Ureter (tissue), 1 donor: ENCODE results near the gene CAMK1D. TPM values are rescaled to one million over a fixed set of nuclear protein-coding genes. Genes with fewer than 3 reads are reported as not detected.

Source experiments
- DNase-seq: peaks from one replicate; pipeline ENCODE4 v3.0.0-alpha.2; 2020; ENCODE audit warnings: low spot score
- total RNA-seq: library from RNA; stranded (reverse); gene quantifications from one replicate; pipeline ENCODE4 v1.2.4, GENCODE V29; 2023
- donor health status: DM: yes; HTN: yes; CAD: no.

The CAMK1D gene
- total RNA-seq, 1 donor from 2014 or later = 25.4 TPM

GRCh38 chr10:12650538-12651298 lies 301.4 kb downstream of the CAMK1D start:
- no peak for DNase-seq

- DNase-seq = no peak
Measured at GRCh38 chr10:12655940-12656339, 306.6 kb downstream of the CAMK1D start.

GRCh38 chr10:12656518-12657142 lies 307.3 kb downstream of the CAMK1D start:
- DNase-seq = no peak

DNA sequence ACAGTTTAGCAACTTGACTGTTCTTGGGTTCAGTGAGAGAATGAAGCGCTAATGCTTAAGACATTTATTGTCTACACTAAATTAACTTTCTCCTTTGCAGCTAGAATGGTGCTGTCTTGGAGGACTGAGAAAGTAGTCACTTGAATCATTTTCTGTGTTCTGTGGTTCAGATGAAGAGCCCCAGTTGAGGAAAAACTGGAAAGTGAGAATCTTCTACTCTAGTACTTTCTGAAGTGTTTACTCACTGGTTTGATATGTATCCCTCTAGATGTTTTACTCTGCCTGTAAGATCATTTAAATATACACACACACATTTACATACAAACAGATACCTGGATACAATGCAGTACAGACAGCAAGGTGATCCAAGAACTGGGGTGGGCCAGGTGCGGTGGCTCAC lies 308.1 kb downstream of the CAMK1D start:
- DNase-seq = no peak

GRCh38 chr10:12658526-12658925 lies 309.2 kb downstream of the CAMK1D start:
- no peak for DNase-seq

- DNase-seq = no peak
Measured at GRCh38 chr10:12659706-12660105, 310.4 kb downstream of the CAMK1D start.

DNA sequence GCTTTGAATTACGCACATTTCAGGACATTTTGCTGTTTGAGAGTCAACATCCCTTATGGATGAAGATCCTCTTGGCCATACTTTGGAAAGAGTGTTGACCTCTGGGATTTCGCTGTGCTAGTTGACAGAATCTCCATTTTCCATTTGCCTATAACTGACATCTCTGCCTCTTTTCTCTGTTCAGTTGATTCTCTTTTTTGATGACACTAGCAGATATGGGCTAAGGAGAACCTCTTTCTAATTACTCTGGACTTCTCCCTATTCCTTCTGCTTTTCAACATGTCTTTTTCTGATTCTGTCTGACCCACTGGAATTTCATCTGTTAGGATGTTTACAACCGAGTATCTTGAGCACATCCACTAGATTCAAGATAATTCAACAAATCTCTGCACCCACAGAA lies 311.5 kb downstream of the CAMK1D start:
- DNase-seq = no peak

GRCh38 chr10:12661671-12662070 lies 312.3 kb downstream of the CAMK1D start:
- no peak for DNase-seq

- no peak for DNase-seq
Measured at GRCh38 chr10:12663863-12664262, 314.5 kb downstream of the CAMK1D start.

DNA sequence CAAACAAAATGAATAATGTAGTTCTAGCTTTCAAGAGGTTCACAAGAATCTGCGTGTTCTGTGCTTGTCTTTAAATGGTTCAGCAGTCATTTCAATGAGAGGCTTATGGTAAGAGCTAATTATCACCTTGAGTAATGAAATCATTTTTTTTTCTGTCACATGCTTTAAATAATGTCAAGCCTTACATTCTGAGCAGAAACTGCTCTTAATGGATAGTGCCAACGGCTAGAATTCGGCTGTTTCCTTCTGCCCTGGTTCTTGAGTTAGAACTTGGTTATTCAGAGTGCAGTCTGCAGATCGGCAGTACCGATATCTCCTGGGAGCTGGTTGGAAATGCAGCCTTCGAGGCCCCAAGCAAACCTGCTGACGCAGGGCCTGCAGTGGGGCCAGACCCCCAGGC lies 316.2 kb downstream of the CAMK1D start:
- DNase-seq = no peak

DNA sequence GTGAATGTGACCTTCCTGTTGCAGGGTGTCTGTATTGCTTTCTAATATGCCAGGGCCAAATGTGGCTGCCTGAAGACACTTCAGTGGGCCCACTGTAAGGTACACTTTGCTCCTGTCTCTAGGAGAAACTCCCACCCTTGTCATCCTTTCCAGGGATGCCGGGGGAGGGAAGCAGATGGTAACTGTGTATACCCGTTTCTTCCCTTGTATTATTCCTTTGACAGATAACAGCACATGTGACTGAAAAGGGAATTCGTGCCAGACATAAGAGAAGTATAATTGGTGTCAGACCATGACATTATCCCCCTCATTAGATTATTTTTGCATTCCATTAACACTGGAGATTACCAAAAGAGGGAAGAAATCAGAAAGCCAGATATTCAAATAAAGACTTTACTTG lies 317.7 kb downstream of the CAMK1D start:
- DNase-seq = no peak

- DNase-seq = no peak
Measured at GRCh38 chr10:12668634-12669033, 319.3 kb downstream of the CAMK1D start.

GRCh38 chr10:12670004-12670403 lies 320.7 kb downstream of the CAMK1D start:
- DNase-seq = no peak

- no peak for DNase-seq
Measured at GRCh38 chr10:12675186-12675585, 325.8 kb downstream of the CAMK1D start.

- DNase-seq = no peak
Measured at GRCh38 chr10:12679636-12680035, 330.3 kb downstream of the CAMK1D start.

GRCh38 chr10:12681252-12681651 lies 331.9 kb downstream of the CAMK1D start:
- no peak for DNase-seq

DNA sequence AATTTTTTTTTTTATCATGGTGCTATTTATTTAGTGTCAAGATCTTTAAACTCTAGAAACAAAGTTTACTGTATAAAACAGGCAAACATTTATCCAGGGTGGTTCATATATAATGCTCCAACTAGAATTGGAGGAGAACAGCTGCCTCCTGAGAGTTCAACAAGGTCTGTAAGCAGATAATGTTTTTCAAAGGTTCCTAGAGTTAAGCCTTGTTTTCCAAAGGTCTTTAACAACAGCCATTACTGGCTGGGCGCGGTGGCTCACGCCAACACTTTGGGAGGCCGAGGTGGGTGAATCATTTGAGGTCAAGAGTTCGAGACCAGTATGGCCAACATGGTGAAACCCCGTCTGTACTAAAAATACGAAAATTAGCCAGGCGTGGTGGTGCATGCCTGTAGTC lies 335.4 kb downstream of the CAMK1D start:
- no peak for DNase-seq

DNA sequence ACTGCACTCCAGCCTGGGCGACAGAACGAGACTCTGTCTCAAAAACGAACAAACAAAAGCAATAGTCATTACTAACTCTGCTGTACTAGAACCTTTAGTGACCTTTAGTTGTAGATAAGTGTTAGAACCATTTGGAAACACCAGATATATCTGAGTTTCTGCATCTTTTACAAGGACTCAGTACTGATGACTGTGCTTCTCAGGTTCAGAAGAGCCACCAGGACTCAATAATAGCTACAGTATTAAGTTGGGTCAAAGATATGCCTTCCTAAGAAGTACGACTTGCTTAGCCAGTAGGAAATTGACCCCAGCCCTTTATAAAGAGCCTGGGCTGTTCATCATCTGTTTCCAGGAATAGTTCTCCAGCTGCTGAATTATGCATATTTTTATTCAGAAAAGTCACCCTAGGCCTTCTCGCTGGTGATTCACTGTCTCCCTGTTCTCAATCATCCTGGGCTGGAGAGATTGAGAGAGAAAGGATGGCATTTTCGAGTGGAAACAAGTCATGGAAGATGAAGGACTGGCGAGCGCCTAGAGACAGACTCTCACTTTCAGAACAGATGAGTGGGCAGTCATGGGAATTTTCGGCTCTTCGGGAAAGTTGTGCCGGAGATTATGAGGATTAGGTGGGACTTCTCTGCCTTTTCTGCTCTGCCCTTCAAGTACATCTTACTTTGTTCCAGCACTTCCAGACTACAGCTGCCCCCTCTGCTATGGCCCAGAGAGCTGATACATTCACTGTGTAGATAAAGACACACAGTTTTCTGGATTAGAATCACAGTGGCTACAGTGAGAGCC lies 336.1 kb downstream of the CAMK1D start:
- DNase-seq = no peak

DNA sequence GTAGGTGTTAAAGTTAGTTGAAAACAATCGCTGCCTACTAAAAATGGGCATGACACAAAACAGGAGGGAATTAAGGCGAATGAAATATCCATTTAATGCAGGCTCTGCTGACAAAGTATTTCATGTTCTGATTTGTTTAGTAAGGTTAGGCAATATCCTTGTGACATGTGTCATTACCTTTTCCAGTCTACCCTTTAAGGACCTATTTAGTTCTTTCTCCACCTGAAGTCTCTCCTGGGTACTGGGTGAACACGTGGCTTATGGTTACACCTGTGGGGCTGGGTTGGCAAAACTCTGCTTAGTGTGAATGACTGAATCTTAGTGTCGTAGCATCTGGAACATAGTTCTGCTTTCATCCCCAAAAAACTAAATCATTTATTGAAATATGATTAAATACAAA lies 338.6 kb downstream of the CAMK1D start:
- DNase-seq = no peak

GRCh38 chr10:12689893-12690292 lies 340.5 kb downstream of the CAMK1D start:
- DNase-seq = no peak

- no peak for DNase-seq
Measured at GRCh38 chr10:12690525-12691126, 341.3 kb downstream of the CAMK1D start.

GRCh38 chr10:12691596-12691995 lies 342.2 kb downstream of the CAMK1D start:
- no peak for DNase-seq
